ENCODE measurements around the gene LRG1. TPM values are rescaled to one million over a fixed set of nuclear protein-coding genes. Genes with fewer than 3 reads are reported as not detected.

Gene LRG1
- total RNA-seq, 1 donor from 2014 or later: 0.09 TPM

DNA sequence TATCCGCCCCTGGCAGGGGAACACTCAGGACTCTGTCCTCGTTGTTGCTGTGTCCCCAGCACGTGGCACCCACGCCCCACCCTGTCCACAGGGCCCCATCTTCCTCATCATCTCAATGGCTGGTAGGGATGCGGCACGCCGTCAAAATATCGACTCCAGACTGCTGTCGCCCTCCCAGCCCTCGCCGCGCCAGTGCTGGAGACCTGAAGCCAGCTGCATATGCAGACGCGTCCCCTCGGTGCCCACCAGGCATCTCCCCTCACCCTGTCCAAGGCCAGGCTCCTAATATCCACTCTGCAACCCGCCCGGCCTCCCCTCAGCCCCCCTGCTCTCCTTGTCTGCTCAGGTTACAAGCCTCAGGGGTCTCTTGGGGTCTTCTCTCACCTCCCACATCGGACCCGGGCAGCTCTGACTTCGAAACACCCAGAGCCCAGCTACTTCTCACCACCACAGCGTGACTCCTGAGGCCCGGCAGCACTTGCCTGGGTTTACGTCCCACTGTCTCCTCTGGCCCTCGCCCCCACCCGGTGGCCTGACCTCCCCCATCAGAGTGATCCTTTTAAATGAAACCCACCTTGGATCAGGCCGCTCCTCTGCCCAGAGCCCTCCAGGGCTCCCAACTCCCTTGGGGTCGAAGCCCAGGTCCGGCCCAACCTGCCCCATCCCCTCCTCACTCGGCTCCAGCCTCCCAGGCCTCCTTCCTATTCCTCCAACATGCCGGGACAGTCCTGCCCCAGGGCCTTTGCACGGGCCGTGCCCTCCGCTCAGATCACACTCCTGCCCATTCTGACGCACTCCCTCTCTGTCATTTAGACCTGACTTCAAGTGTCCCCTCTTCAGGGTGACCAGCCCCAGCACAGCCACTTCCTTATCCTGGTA is 34.0 kb downstream of the LRG1 start:
- Mint-ChIP-seq H3K4me1 (no peaks in the 10 kb centered on the region), H3K9me3 (no peaks in the 10 kb centered on the region), H3K27ac (ENCODE audit: unreplicated experiment) (no peak overlapping the region), H3K27me3 (ENCODE audit: low read depth) (no peaks in the 10 kb centered on the region), H3K36me3 (ENCODE audit: low read depth) (peaks cover 3% of the 10 kb centered on the region), H3K4me3 (no peak overlapping the region)
- TF ChIP-seq, protein P1, sequence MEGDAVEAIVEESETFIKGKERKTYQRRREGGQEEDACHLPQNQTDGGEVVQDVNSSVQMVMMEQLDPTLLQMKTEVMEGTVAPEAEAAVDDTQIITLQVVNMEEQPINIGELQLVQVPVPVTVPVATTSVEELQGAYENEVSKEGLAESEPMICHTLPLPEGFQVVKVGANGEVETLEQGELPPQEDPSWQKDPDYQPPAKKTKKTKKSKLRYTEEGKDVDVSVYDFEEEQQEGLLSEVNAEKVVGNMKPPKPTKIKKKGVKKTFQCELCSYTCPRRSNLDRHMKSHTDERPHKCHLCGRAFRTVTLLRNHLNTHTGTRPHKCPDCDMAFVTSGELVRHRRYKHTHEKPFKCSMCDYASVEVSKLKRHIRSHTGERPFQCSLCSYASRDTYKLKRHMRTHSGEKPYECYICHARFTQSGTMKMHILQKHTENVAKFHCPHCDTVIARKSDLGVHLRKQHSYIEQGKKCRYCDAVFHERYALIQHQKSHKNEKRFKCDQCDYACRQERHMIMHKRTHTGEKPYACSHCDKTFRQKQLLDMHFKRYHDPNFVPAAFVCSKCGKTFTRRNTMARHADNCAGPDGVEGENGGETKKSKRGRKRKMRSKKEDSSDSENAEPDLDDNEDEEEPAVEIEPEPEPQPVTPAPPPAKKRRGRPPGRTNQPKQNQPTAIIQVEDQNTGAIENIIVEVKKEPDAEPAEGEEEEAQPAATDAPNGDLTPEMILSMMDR (conservative IDR thresholded peaks at IDR 0.05): no peak
- no peak for DNase-seq (ENCODE audit: low read depth, low spot score)

DNA sequence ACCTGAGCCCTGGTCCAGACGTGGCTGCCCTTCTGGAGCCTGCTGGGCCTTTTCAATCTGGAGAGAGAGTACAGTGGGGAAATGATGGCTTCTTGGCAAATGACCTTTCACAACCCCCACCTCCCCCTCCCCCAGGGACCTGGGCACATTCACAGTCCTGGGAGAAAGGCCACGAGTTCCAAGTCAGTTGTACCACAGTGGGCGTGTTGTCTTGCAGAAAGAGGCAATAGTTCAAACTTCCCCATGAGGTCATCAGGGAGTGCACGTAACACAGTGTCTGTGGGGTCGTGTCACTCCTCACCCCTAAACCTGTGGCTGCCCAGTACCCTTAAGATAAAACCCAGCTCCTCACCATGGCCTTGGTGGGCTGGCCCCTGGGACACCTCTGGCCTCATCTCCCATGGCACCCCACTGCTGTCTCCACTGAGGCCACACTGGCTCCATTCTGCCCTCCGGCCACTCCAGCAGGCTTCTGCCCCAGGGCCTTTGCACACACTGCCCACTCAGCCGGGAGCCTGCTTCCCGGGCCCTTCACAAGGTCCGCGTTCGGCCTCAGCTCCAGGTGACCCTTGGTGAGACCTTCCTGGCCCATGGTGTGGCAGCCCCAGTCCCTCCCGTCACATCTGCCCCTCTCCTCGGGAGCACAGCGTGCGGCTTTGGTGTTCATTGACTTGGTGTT is 34.8 kb downstream of the LRG1 start:
- peaks cover 3% of the 10 kb centered on the region for H3K36me3 Mint-ChIP-seq (ENCODE audit: low read depth)
- no peaks in the 10 kb centered on the region for H3K9me3 Mint-ChIP-seq
- no peaks in the 10 kb centered on the region for H3K27me3 Mint-ChIP-seq (ENCODE audit: low read depth)
- TF ChIP-seq, protein P1 (conservative IDR thresholded peaks at IDR 0.05): no peak
- no peak overlapping the region for H3K27ac Mint-ChIP-seq (ENCODE audit: unreplicated experiment)
- no peaks in the 10 kb centered on the region for H3K4me1 Mint-ChIP-seq
- no peak for DNase-seq (ENCODE audit: low read depth, low spot score)
- H3K4me3 Mint-ChIP-seq: no peak overlapping the region

- DNase-seq (ENCODE audit: low read depth, low spot score): no peak
- H3K9me3 Mint-ChIP-seq: no peaks in the 10 kb centered on the region
- H3K4me1 Mint-ChIP-seq: no peaks in the 10 kb centered on the region
- no peak overlapping the region for H3K4me3 Mint-ChIP-seq
- H3K36me3 Mint-ChIP-seq (ENCODE audit: low read depth): peaks cover 3% of the 10 kb centered on the region
- TF ChIP-seq, protein P1 (conservative IDR thresholded peaks at IDR 0.05): no peak
- H3K27me3 Mint-ChIP-seq (ENCODE audit: low read depth): no peaks in the 10 kb centered on the region
- H3K27ac Mint-ChIP-seq (ENCODE audit: unreplicated experiment): no peak overlapping the region
These were observed 35.5 kb downstream of the LRG1 start for GRCh38 chr19:4504297-4504701.

DNA sequence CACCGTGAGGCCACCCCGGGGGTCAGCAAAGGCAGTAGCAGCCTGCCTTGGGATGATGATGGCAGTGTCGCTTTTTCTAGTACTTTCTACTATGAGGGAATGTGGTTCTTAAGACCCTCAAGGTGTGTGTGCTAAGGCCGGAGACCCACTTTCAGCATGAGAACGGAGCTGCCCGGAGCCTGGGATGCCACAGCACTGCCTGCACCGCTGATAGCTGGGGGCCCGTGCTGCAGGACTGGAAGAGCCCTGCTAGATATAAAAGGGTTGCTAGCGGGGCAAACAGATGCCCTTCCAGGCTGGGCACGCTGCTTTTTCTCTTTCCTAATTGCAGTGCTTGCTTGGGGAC is 36.0 kb downstream of the LRG1 start:
- Mint-ChIP-seq H3K4me3 (no peak overlapping the region), H3K27ac (ENCODE audit: unreplicated experiment) (no peak overlapping the region), H3K9me3 (no peaks in the 10 kb centered on the region), H3K4me1 (no peaks in the 10 kb centered on the region), H3K36me3 (ENCODE audit: low read depth) (peaks cover 3% of the 10 kb centered on the region), H3K27me3 (ENCODE audit: low read depth) (no peaks in the 10 kb centered on the region)
- TF ChIP-seq, protein P1 (conservative IDR thresholded peaks at IDR 0.05): no peak
- no peak for DNase-seq (ENCODE audit: low read depth, low spot score)

DNA sequence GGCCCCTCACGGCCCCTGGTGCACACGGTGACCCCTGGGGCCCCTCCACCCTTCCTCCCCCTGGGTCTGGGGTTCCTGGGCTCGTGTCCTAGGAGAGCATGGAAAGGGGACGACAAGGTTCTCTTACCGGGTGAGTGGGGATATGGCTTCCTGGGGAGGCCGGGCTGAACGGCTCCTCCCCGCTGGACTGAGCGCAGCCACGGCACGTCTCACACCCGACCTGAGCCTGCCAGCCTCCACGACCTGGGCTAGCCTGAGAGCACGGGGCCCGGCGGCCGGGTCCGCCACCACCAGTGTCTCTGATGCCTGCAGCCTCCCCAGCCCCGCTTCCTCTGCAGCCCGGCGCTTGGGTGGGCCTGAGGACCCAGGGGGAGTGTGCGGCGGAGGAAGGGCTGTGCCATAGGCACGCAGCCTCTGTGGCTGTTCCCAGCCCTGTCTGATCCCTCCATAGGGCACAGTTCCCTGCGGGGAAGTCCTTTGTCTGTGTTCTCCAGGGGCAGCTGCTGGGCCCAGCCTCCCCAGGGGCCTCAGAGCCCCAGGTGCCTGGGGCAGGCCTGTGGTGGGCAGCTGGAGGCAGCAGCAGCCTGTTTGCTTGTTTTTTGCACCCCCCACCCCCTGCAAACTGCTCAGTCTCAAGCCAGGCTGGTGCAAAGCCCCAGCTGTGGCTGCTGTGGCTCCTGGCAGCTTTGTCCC is 36.6 kb downstream of the LRG1 start:
- no peak overlapping the region for H3K4me3 Mint-ChIP-seq
- no peak for DNase-seq (ENCODE audit: low read depth, low spot score)
- TF ChIP-seq, protein P1 (conservative IDR thresholded peaks at IDR 0.05): no peak
- H3K4me1 Mint-ChIP-seq: no peaks in the 10 kb centered on the region
- H3K36me3 Mint-ChIP-seq (ENCODE audit: low read depth): peaks cover 3% of the 10 kb centered on the region
- H3K27me3 Mint-ChIP-seq (ENCODE audit: low read depth): no peaks in the 10 kb centered on the region
- no peaks in the 10 kb centered on the region for H3K9me3 Mint-ChIP-seq
- H3K27ac Mint-ChIP-seq (ENCODE audit: unreplicated experiment): no peak overlapping the region

Measured in neural crest cell (in vitro differentiated cells).